IMR-90 (cell line): ENCODE data around the gene DDX21. TPM values are rescaled to one million over a fixed set of nuclear protein-coding genes. Genes with fewer than 3 reads are reported as not detected.

Experiments
- ATAC-seq: fragments of 200-7000 bp; cut with Tn5 transposase; 2 replicates; pipeline ENCODE4 v1.9.1; 2020; ENCODE audit warnings: low read depth, mild to moderate bottlenecking, moderate library complexity
- BruUV-seq: library from RNA; stranded (reverse); fragments of 400-500 nt; replicated peaks from 2 replicates; lab custom pipeline; 2021; lab: Mats Ljungman, UMichigan
- CTCF ChIA-PET: fragments of 300-600 bp; formaldehyde crosslinking; extraction: SDS; loops from one replicate; lab custom pipeline; 2021; ENCODE audit warnings: antibody characterized with exemption; lab: Yijun Ruan, JAX
- POLR2A ChIA-PET: fragments of 300-600 bp; sonication (Branson Sonifier 250); formaldehyde crosslinking; loops from one replicate; lab custom pipeline; 2022; ENCODE audit warnings: antibody characterized with exemption; ENCODE audit not compliant: unreplicated experiment; lab: Charles Lee
- DNase-seq: peaks from one replicate; pipeline ENCODE4 v3.0.0; 2013
- H2AFZ ChIP-seq: replicated peaks from 2 replicates; pipeline ENCODE3; 2013; ENCODE audit warnings: low read length, mild to moderate bottlenecking; ENCODE audit not compliant: poor library complexity
- H2AK5ac ChIP-seq: 2 replicates; pipeline ENCODE4 v1.6.1; 2013; ENCODE audit warnings: low read depth, low read length, inconsistent platforms
- H2AK9ac ChIP-seq: replicated peaks from 2 replicates; pipeline ENCODE3; 2013; ENCODE audit warnings: mild to moderate bottlenecking, low read depth, low read length, moderate library complexity; ENCODE audit not compliant: poor library complexity
- H2BK120ac ChIP-seq: 2 replicates; pipeline ENCODE4 v1.6.1; 2013; ENCODE audit warnings: low read depth, low read length, inconsistent platforms
- H2BK15ac ChIP-seq: 3 replicates; pipeline ENCODE4 v1.6.1; 2013; ENCODE audit warnings: low read depth, low read length, inconsistent platforms
- H2BK20ac ChIP-seq: 2 replicates; pipeline ENCODE4 v1.6.1; 2013; ENCODE audit warnings: low read depth, mild to moderate bottlenecking, inconsistent platforms, low read length, moderate library complexity
- H2BK5ac ChIP-seq: 2 replicates; pipeline ENCODE4 v1.6.1; 2013; ENCODE audit warnings: mild to moderate bottlenecking, low read depth, low read length, inconsistent platforms; ENCODE audit not compliant: poor library complexity, severe bottlenecking
- H3K14ac ChIP-seq: replicated peaks from 2 replicates; pipeline ENCODE4 v1.6.1; 2013; ENCODE audit warnings: low read depth, low read length, inconsistent platforms
- H3K18ac ChIP-seq: 2 replicates; pipeline ENCODE4 v1.6.1; 2013; ENCODE audit warnings: low read depth, low read length, control low read depth
- H3K23ac ChIP-seq: 2 replicates; pipeline ENCODE4 v1.6.1; 2013; ENCODE audit warnings: low read depth, low read length, inconsistent platforms
- H3K27ac ChIP-seq: 2 replicates; pipeline ENCODE4 v1.5.1; 2013; ENCODE audit warnings: mild to moderate bottlenecking, control low read depth, low read length; ENCODE audit not compliant: insufficient read depth
- H3K27me3 ChIP-seq: 2 replicates; pipeline ENCODE4 v1.6.1; 2013; ENCODE audit warnings: low read length; ENCODE audit not compliant: control insufficient read depth, insufficient read depth
- H3K36me3 ChIP-seq: 2 replicates; pipeline ENCODE4 v1.6.1; 2013; ENCODE audit warnings: low read length, mixed read lengths; ENCODE audit not compliant: control insufficient read depth, insufficient read depth
- H3K4ac ChIP-seq: 2 replicates; pipeline ENCODE4 v1.6.1; 2013; ENCODE audit warnings: low read depth, low read length, inconsistent platforms
- H3K4me1 ChIP-seq: 2 replicates; pipeline ENCODE4 v1.6.1; 2013; ENCODE audit warnings: low read length, mixed read lengths; ENCODE audit not compliant: control insufficient read depth, insufficient read depth
- H3K4me2 ChIP-seq: 2 replicates; pipeline ENCODE4 v1.6.1; 2013; ENCODE audit warnings: low read depth, mild to moderate bottlenecking, control low read depth, low read length, moderate library complexity
- H3K4me3 ChIP-seq: 2 replicates; pipeline ENCODE4 v1.5.1; 2013; ENCODE audit warnings: low read depth, mild to moderate bottlenecking, control low read depth, low read length, moderate library complexity; ENCODE audit not compliant: insufficient read depth
- H3K56ac ChIP-seq: 2 replicates; pipeline ENCODE4 v1.6.1; 2013; ENCODE audit warnings: low read length, inconsistent platforms; ENCODE audit not compliant: insufficient read depth; ENCODE audit errors: extremely low read depth
- H3K79me1 ChIP-seq, 2 experiments: 2 replicates each; pipeline ENCODE4 v1.6.1; 2013; ENCODE audit warnings: low read length in 2 of 2, inconsistent platforms in 1 of 2, low read depth in 1 of 2
- H3K9ac ChIP-seq: 2 replicates; pipeline ENCODE4 v1.6.1; 2013; ENCODE audit warnings: low read depth, low read length, control low read depth
- H3K9me1 ChIP-seq: 2 replicates; pipeline ENCODE4 v1.6.1; 2013; ENCODE audit warnings: low read length, inconsistent platforms; ENCODE audit not compliant: insufficient read depth
- H3K9me3 ChIP-seq: 2 replicates; pipeline ENCODE4 v1.6.1; 2013; ENCODE audit warnings: low read length; ENCODE audit not compliant: control insufficient read depth, insufficient read depth
- H4K20me1 ChIP-seq: 2 replicates; pipeline ENCODE4 v1.6.1; 2013; ENCODE audit warnings: low read length, inconsistent platforms; ENCODE audit not compliant: insufficient read depth
- H4K5ac ChIP-seq: 2 replicates; pipeline ENCODE4 v1.6.1; 2013; ENCODE audit warnings: mild to moderate bottlenecking, low read depth, low read length, control low read depth
- H4K8ac ChIP-seq, 2 experiments: 2 replicates each; pipeline ENCODE4 v1.6.1; 2013; ENCODE audit warnings: low read depth in 2 of 2, low read length in 2 of 2, control low read depth in 1 of 2, inconsistent platforms in 1 of 2
- H4K91ac ChIP-seq: 2 replicates; pipeline ENCODE4 v1.6.1; 2013; ENCODE audit warnings: low read depth, low read length, inconsistent platforms; ENCODE audit not compliant: insufficient read depth
- MAZ ChIP-seq: IDR thresholded peaks from 2 replicates; pipeline ENCODE4 v1.6.1; 2012; ENCODE audit warnings: low read depth, mild to moderate bottlenecking, low read length, improper control_type of control experiment, moderate library complexity, borderline replicate concordance
- POLR2A ChIP-seq: IDR thresholded peaks from 2 replicates; pipeline ENCODE4 v1.6.1; 2012; ENCODE audit warnings: mild to moderate bottlenecking, low read depth, low read length
- RCOR1 ChIP-seq: IDR thresholded peaks from 2 replicates; pipeline ENCODE4 v1.6.1; 2012; ENCODE audit warnings: mild to moderate bottlenecking, low read length, improper control_type of control experiment; ENCODE audit not compliant: insufficient replicate concordance
- WGBS, 2 experiments: methylation state at CpG; one replicate each; pipeline versions ENCODE4 v1.1.5 to v1.1.7; 2013; ENCODE audit warnings: missing lambda C conversion rate in 2 of 2; ENCODE audit not compliant: insufficient read length in 1 of 2; ENCODE audit errors: extremely low coverage in 2 of 2; 5-methylcytosine and 5-hydroxymethylcytosine counted together
- dilution Hi-C: fragments of 300-500 bp; cut with HindIII; formaldehyde crosslinking; loops from one replicate; pipeline ENCODE4 v1.14.3; 2018; ENCODE audit warnings: low sequenced_read_pairs; ENCODE audit not compliant: unreplicated experiment
- in situ Hi-C: fragments of 300-500 bp; cut with MboI; formaldehyde crosslinking; loops from 3 replicates; pipeline ENCODE4 v1.14.3; 2019; ENCODE audit warnings: low sequenced_read_pairs, inconsistent platforms, mixed read lengths
- intact Hi-C: fragments of 100-400 bp; cut with micrococcal nuclease; formaldehyde crosslinking; loops from 2 replicates; pipeline ENCODE4 v1.10.0; 2022
- polyA plus RNA-seq, 3 experiments: library from polyadenylated mRNA; depleted of rRNA; stranded (reverse); fragments of >200 nt; gene quantifications; 2 replicates each; pipeline ENCODE4 v1.2.3, GENCODE V29; 2012; ENCODE audit warnings: low replicate concordance in 1 of 3
- total RNA-seq: library from RNA; depleted of rRNA; stranded (reverse); fragments of >200 nt; gene quantifications from 2 replicates; pipeline ENCODE4 v1.2.3, GENCODE V29; 2012
- TF ChIP-seq, protein P1 (sequence below): conservative IDR thresholded peaks from 2 replicates; pipeline ENCODE4 v1.5.1; 2012; ENCODE audit warnings: mild to moderate bottlenecking, low read depth, low read length, improper control_type of control experiment

Gene DDX21
- total and polyA plus RNA-seq, 2 of the 4 experiments (the other 2 are of a cell fraction): 43.2 to 73.7 TPM

DNA sequence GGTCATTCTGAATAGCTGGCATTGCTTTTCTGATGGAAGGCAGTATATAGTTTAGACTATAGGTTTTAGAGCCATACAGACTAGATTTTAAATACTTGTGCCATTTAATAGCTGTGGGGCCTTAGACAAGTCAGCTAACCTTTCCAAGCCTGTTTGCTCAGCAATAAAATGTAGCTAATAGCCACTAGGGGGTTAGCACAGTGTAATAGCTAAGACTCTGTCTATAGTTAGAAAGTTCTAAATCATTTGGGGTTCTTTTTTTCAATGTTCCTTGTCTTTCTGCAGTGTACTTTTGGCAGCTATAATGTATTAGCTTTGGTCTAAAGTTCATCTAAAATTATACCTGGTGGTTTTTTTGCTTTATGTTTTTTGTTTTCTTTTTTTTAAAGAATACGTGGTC, 25.1 kb downstream of the DDX21 start:
- Histone ChIP-seq H3K27me3 (no peaks in the 10 kb centered on the region), H2AK5ac (no peak overlapping the region), H2BK120ac (no peak overlapping the region), H3K4ac (no peak overlapping the region), H3K4me2 (no peak overlapping the region), H3K14ac (no peak overlapping the region), H3K18ac (no peak overlapping the region), H4K5ac (no peak overlapping the region), H4K20me1 (no peaks in the 10 kb centered on the region), H3K27ac (no peak overlapping the region), H3K36me3 (peaks cover 25% of the 10 kb centered on the region), H3K9me3 (no peaks in the 10 kb centered on the region), H3K23ac (no peak overlapping the region), H2AK9ac (no peak overlapping the region), H3K9ac (no peak overlapping the region), H2AFZ (no peak overlapping the region), H3K4me1 (no peaks in the 10 kb centered on the region), H3K56ac (no peak overlapping the region), H4K91ac (no peak overlapping the region), H2BK20ac (no peak overlapping the region), H2BK5ac (no peak overlapping the region), H3K4me3 (no peak overlapping the region), H4K8ac (no peak overlapping the region), H3K79me1 (peaks cover 7 to 8% of the 10 kb centered on the region in 2 experiments; a peak in 3 of 4 replicates), H3K9me1 (no peaks in the 10 kb centered on the region), H2BK15ac (no peak overlapping the region)
- DNase-seq: no peak
- in situ Hi-C loops: no loop called here
- intact Hi-C loops: no loop called here
- ATAC-seq: no peak
- WGBS, 2 experiments: no CpG with 5 or more reads among the region's 1 CpG
- no TSS peak for BruUV-seq
- ChIA-PET POLR2A (interaction anchor here (0.6 kb wide), 1 partner anchor 603 kb away, joined by 3 read pairs; no protein-coding TSS in a partner anchor), CTCF (interaction anchor here (0.5 to 1.0 kb wide), 2 partner anchors 106 to 111 kb away, joined by 3 to 4 read pairs; no protein-coding TSS in a partner anchor)
- no peak for TF ChIP-seq RCOR1
- no peak for TF ChIP-seq MAZ
- no peak for TF ChIP-seq POLR2A
- TF ChIP-seq, protein P1, sequence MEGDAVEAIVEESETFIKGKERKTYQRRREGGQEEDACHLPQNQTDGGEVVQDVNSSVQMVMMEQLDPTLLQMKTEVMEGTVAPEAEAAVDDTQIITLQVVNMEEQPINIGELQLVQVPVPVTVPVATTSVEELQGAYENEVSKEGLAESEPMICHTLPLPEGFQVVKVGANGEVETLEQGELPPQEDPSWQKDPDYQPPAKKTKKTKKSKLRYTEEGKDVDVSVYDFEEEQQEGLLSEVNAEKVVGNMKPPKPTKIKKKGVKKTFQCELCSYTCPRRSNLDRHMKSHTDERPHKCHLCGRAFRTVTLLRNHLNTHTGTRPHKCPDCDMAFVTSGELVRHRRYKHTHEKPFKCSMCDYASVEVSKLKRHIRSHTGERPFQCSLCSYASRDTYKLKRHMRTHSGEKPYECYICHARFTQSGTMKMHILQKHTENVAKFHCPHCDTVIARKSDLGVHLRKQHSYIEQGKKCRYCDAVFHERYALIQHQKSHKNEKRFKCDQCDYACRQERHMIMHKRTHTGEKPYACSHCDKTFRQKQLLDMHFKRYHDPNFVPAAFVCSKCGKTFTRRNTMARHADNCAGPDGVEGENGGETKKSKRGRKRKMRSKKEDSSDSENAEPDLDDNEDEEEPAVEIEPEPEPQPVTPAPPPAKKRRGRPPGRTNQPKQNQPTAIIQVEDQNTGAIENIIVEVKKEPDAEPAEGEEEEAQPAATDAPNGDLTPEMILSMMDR: 0 out of 2 replicates have a peak, but pooled peaks have one; percentile 13
- dilution Hi-C loops: no loop called here
